Neural cell (in vitro differentiated cells): ENCODE results near the gene KIF13A. TPM values are rescaled to one million over a fixed set of nuclear protein-coding genes. Genes with fewer than 3 reads are reported as not detected.
A peak's percentile ranks its signal among the peaks of the same experiment; 100 is the strongest.
"Not testable (repeated sequence)": the region's sequence is repeated elsewhere in the genome, so short reads cannot be mapped to it uniquely, and the experiment has no call there.

Experiments used
- H2AFZ ChIP-seq: fragments of 200-600, 300-800 bp; sonication (generic), shearing (Covaris generic); 2 replicates; pipeline ENCODE4 v1.6.0; 2014; ENCODE audit warnings: low read depth, mild to moderate bottlenecking, antibody characterized with exemption, low read length, moderate library complexity
- H3F3A ChIP-seq: fragments of 200-600 bp; shearing (Covaris generic); 2 replicates; pipeline ENCODE4 v1.6.1; 2016; ENCODE audit warnings: mild to moderate bottlenecking, moderate library complexity, mixed read lengths, antibody characterized with exemption, low read length; ENCODE audit not compliant: insufficient read depth, poor library complexity, severe bottlenecking
- H3K27ac ChIP-seq: fragments of 200-600, 300-800 bp; sonication (generic), shearing (Covaris generic); 2 replicates; pipeline ENCODE4 v1.5.1; 2014; ENCODE audit warnings: mild to moderate bottlenecking, low read length, moderate library complexity
- H3K27me3 ChIP-seq: fragments of 300-800, 200-600 bp; sonication (generic), shearing (Covaris generic); 2 replicates; pipeline ENCODE4 v1.6.0; 2014; ENCODE audit warnings: mild to moderate bottlenecking, low read depth, low read length, moderate library complexity; ENCODE audit not compliant: insufficient read depth
- H3K36me3 ChIP-seq: fragments of 300-800, 200-600 bp; sonication (generic), shearing (Covaris generic); 2 replicates; pipeline ENCODE4 v1.5.1; 2014; ENCODE audit warnings: mild to moderate bottlenecking, antibody characterized with exemption, low read length, moderate library complexity; ENCODE audit not compliant: insufficient read depth
- H3K4me2 ChIP-seq: fragments of 300-800, 200-600 bp; sonication (generic), shearing (Covaris generic); 2 replicates; pipeline ENCODE4 v1.6.0; 2014; ENCODE audit warnings: mild to moderate bottlenecking, low read length
- H3K4me3 ChIP-seq: fragments of 300-800, 200-600 bp; sonication (generic), shearing (Covaris generic); 2 replicates; pipeline ENCODE4 v1.5.1; 2014; ENCODE audit warnings: mild to moderate bottlenecking, low read length, moderate library complexity
- H3K79me2 ChIP-seq: fragments of 200-600 bp; shearing (Covaris generic); replicated peaks from 2 replicates; pipeline ENCODE4 v1.6.0; 2014; ENCODE audit warnings: mild to moderate bottlenecking, low read length, moderate library complexity; ENCODE audit not compliant: insufficient read depth
- H3K9ac ChIP-seq: fragments of 300-800, 200-600 bp; sonication (generic), shearing (Covaris generic); 2 replicates; pipeline ENCODE4 v1.6.1; 2016; ENCODE audit warnings: mild to moderate bottlenecking, low read length, mixed read lengths
- H3K9me2 ChIP-seq: fragments of 200-600 bp; shearing (Covaris generic); 2 replicates; pipeline ENCODE4 v1.6.1; 2016; ENCODE audit warnings: mild to moderate bottlenecking, low read length, mixed read lengths; ENCODE audit not compliant: insufficient read depth
- H3K9me3 ChIP-seq: fragments of 200-600, 300-800 bp; sonication (generic), shearing (Covaris generic); 2 replicates; pipeline ENCODE4 v1.6.1; 2016; ENCODE audit warnings: mild to moderate bottlenecking, mixed run types, low read length, moderate library complexity, mixed read lengths
- H4K20me1 ChIP-seq: fragments of 200-600 bp; shearing (Covaris generic); 2 replicates; pipeline ENCODE4 v1.6.1; 2016; ENCODE audit warnings: mild to moderate bottlenecking, mixed run types; ENCODE audit not compliant: insufficient read depth
- EP300 ChIP-seq: fragments of 450-650 bp; conservative IDR thresholded peaks from 2 replicates; pipeline ENCODE4 v1.6.1; 2014; ENCODE audit warnings: antibody characterized with exemption, mild to moderate bottlenecking, moderate library complexity; ENCODE audit not compliant: poor library complexity, severe bottlenecking
- EZH2 ChIP-seq: fragments of 200-600, 300-800 bp; shearing (Covaris generic), sonication (generic); IDR thresholded peaks from 2 replicates; pipeline ENCODE4 v1.6.1; 2014; ENCODE audit warnings: antibody characterized with exemption, low read length, borderline replicate concordance, mild to moderate bottlenecking; ENCODE audit not compliant: insufficient read depth, poor library complexity, severe bottlenecking
- MXI1 ChIP-seq: fragments of 450-650 bp; conservative IDR thresholded peaks from 2 replicates; pipeline ENCODE4 v1.6.1; 2014; ENCODE audit warnings: antibody characterized with exemption, mild to moderate bottlenecking; ENCODE audit not compliant: poor library complexity, severe bottlenecking
- POLR2AphosphoS5 ChIP-seq: IDR thresholded peaks from 2 replicates; pipeline ENCODE4 v1.6.1; 2012
- RAD21 ChIP-seq: fragments of 450-650 bp; conservative IDR thresholded peaks from 2 replicates; pipeline ENCODE4 v1.6.1; 2014; ENCODE audit warnings: antibody characterized with exemption, mild to moderate bottlenecking, moderate library complexity
- SMC3 ChIP-seq: fragments of 450-650 bp; conservative IDR thresholded peaks from 2 replicates; pipeline ENCODE4 v1.6.1; 2014; ENCODE audit warnings: antibody characterized with exemption, mild to moderate bottlenecking, moderate library complexity; ENCODE audit not compliant: poor library complexity
- TAF1 ChIP-seq: IDR thresholded peaks from 2 replicates; pipeline ENCODE4 v1.6.1; 2012; ENCODE audit warnings: low read depth
- polyA plus RNA-seq: library from polyadenylated mRNA; depleted of rRNA; stranded (reverse); fragments of >200 nt; gene quantifications from 2 replicates; pipeline ENCODE4 v1.2.3, GENCODE V29; 2014
- TF ChIP-seq, protein P1 (sequence below): fragments of 450-650 bp; IDR thresholded peaks from 2 replicates; pipeline ENCODE4 v1.5.1; 2014; ENCODE audit warnings: antibody characterized with exemption, mild to moderate bottlenecking, moderate library complexity; ENCODE audit not compliant: poor library complexity, severe bottlenecking
- TF ChIP-seq, protein P2 (sequence below): IDR thresholded peaks from 2 replicates; pipeline ENCODE4 v1.6.1; 2012; ENCODE audit warnings: borderline replicate concordance

The KIF13A gene
- polyA plus RNA-seq, 1 donor from 2014 or later: 9.4 TPM

DNA sequence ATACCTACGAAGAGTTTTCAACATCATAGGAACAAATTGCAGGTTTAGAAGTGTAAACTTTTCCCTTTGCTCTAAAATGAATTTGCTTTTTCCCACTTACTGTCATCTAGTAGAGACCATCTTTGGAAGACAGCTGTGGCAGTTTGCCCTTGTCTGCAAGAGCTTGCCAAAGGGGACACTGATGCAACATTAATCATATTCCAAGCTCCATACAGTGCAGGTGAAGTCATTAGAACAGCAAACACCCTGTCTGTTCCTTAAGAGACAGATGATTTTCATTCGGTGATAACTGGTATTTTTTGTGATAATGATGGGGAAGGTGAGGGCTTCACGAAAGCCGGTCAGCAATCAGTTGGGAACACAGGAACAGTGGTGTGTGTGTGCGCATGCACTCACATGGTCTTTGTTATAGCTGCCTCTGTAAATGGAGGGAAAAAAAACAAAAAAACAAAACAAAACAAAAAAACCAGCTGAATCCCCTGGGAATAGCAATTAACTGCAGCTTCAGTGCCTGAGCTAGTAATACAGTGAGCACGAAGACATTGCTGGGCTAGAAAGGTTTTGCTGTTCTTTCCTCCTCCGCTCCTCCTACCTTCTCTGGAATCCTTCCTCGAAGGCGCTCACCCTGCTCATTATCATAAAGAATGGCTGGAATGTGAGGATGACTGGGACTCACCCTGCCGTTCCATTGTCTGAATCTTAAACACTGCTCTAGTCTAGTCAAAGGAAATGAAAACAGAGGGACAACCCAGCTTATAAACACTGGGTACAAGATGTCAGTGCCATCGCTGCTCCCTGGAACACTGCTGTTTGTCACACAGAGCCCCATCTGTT lies 35.2 kb upstream of the KIF13A start:
- Histone ChIP-seq H2AFZ (peak overlapping the region; percentile 47), H3K9me2 (no peaks in the 10 kb centered on the region), H3K4me2 (no peak overlapping the region), H3K79me2 (no peaks in the 10 kb centered on the region), H3K27me3 (no peaks in the 10 kb centered on the region), H3K36me3 (no peaks in the 10 kb centered on the region), H4K20me1 (no peaks in the 10 kb centered on the region), H3K4me3 (peak overlapping the region; percentile 34), H3F3A (no peaks in the 10 kb centered on the region), H3K9ac (peak overlapping the region; percentile 41), H3K9me3 (no peaks in the 10 kb centered on the region), H3K27ac (peak overlapping the region; percentile 54)
- TF ChIP-seq, protein P1, sequence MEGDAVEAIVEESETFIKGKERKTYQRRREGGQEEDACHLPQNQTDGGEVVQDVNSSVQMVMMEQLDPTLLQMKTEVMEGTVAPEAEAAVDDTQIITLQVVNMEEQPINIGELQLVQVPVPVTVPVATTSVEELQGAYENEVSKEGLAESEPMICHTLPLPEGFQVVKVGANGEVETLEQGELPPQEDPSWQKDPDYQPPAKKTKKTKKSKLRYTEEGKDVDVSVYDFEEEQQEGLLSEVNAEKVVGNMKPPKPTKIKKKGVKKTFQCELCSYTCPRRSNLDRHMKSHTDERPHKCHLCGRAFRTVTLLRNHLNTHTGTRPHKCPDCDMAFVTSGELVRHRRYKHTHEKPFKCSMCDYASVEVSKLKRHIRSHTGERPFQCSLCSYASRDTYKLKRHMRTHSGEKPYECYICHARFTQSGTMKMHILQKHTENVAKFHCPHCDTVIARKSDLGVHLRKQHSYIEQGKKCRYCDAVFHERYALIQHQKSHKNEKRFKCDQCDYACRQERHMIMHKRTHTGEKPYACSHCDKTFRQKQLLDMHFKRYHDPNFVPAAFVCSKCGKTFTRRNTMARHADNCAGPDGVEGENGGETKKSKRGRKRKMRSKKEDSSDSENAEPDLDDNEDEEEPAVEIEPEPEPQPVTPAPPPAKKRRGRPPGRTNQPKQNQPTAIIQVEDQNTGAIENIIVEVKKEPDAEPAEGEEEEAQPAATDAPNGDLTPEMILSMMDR: no peak
- TF ChIP-seq, protein P2, sequence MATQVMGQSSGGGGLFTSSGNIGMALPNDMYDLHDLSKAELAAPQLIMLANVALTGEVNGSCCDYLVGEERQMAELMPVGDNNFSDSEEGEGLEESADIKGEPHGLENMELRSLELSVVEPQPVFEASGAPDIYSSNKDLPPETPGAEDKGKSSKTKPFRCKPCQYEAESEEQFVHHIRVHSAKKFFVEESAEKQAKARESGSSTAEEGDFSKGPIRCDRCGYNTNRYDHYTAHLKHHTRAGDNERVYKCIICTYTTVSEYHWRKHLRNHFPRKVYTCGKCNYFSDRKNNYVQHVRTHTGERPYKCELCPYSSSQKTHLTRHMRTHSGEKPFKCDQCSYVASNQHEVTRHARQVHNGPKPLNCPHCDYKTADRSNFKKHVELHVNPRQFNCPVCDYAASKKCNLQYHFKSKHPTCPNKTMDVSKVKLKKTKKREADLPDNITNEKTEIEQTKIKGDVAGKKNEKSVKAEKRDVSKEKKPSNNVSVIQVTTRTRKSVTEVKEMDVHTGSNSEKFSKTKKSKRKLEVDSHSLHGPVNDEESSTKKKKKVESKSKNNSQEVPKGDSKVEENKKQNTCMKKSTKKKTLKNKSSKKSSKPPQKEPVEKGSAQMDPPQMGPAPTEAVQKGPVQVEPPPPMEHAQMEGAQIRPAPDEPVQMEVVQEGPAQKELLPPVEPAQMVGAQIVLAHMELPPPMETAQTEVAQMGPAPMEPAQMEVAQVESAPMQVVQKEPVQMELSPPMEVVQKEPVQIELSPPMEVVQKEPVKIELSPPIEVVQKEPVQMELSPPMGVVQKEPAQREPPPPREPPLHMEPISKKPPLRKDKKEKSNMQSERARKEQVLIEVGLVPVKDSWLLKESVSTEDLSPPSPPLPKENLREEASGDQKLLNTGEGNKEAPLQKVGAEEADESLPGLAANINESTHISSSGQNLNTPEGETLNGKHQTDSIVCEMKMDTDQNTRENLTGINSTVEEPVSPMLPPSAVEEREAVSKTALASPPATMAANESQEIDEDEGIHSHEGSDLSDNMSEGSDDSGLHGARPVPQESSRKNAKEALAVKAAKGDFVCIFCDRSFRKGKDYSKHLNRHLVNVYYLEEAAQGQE: peak; percentile 47
- no peak for TF ChIP-seq MXI1
- TF ChIP-seq EP300: no peak
- TF ChIP-seq TAF1: no peak
- no peak for TF ChIP-seq SMC3

DNA sequence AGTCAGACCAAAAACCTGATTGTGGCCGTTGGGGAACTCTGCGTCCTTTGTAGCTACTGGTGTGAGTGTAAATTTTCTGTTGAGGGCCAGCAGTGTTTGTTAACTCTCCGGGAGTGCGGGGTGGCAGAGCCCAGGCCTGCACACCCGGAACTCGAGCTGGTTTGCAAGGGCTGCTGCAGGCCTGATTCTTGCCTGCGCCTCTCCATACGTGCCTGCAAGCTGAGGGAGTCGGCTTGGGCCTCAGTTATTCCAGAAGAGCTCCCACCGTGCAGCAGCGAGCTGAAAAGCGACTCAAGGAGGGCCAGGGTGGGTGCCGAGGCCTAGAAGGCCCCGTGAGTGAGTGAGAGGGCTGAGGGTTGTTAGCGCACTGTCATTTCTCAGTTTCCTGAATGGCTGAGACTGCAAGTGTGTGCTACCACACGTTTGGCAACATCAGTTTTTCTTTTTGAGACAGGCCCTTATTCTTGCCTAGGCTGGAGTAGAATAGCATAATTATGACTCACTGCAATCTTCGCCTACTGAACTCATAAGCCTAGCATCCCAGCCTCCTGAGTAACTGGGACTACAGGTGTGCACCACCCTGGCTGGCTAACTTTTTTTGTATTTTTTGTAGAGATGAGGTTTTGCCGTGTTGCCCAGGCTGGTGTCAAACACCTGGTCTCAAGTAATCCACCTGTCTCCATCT lies 33.9 kb upstream of the KIF13A start:
- no peak overlapping the region for H3K4me2 ChIP-seq
- no peaks in the 10 kb centered on the region for H3K9me2 ChIP-seq
- no peak overlapping the region for H3K4me3 ChIP-seq
- no peaks in the 10 kb centered on the region for H3F3A ChIP-seq
- H3K27ac ChIP-seq: no peak overlapping the region
- H2AFZ ChIP-seq: no peak overlapping the region
- no peak for TF ChIP-seq SMC3
- no peak for TF ChIP-seq POLR2AphosphoS5
- no peak for TF ChIP-seq EZH2
- no peak for TF ChIP-seq RAD21
- H3K79me2 ChIP-seq: no peaks in the 10 kb centered on the region
- H3K9ac ChIP-seq: no peak overlapping the region
- no peaks in the 10 kb centered on the region for H4K20me1 ChIP-seq
- no peaks in the 10 kb centered on the region for H3K36me3 ChIP-seq
- no peaks in the 10 kb centered on the region for H3K27me3 ChIP-seq
- H3K9me3 ChIP-seq: no peaks in the 10 kb centered on the region

DNA sequence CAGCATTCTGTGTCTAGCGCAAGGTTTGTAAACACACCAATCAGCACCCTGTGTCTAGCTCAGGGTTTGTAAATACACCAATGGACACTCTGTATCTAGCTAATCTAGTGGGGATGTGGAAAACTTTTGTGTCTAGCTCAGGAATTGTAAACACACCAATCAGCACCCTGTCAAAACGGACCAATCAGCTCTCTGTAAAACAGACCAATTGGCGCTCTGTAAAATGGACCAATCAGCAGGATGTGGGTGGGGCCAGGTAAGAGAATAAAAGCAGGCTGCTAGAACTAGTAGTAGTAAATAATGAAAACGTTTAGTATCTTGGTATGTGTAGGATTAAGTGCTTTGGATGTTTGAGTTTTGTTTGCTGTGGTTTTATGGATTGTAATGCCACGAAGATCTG lies 33.1 kb upstream of the KIF13A start:
- H3K27me3 ChIP-seq, H3K9me3 ChIP-seq, H3F3A ChIP-seq, H4K20me1 ChIP-seq, H3K4me3 ChIP-seq, H3K36me3 ChIP-seq, H3K27ac ChIP-seq, H3K4me2 ChIP-seq, H2AFZ ChIP-seq, H3K79me2 ChIP-seq, H3K9ac ChIP-seq, H3K9me2 ChIP-seq: not testable (repeated sequence)
